HUES6 (cell line): Measurements from ENCODE around the gene DCAF5.
"Not testable (repeated sequence)": the region's sequence is repeated elsewhere in the genome, so short reads cannot be mapped to it uniquely, and the experiment has no call there.

Experiments
- H3K27ac ChIP-seq: 2 replicates; pipeline ENCODE4 v1.7.0; 2013; ENCODE audit warnings: low read depth, mild to moderate bottlenecking, low read length, inconsistent platforms
- H3K27me3 ChIP-seq: 2 replicates; pipeline ENCODE4 v1.6.1; 2013; ENCODE audit warnings: low read length; ENCODE audit not compliant: control insufficient read depth, insufficient read depth
- H3K36me3 ChIP-seq: 2 replicates; pipeline ENCODE4 v1.6.1; 2013; ENCODE audit warnings: low read length; ENCODE audit not compliant: control insufficient read depth, insufficient read depth
- H3K4me1 ChIP-seq: 2 replicates; pipeline ENCODE4 v1.6.1; 2013; ENCODE audit warnings: low read length; ENCODE audit not compliant: control insufficient read depth, insufficient read depth
- H3K4me3 ChIP-seq: 2 replicates; pipeline ENCODE4 v1.5.1; 2013; ENCODE audit warnings: low read depth, low read length
- H3K9ac ChIP-seq: one replicate; pipeline ENCODE4 v1.6.1; 2013; ENCODE audit warnings: mild to moderate bottlenecking, low read length
- H3K9me3 ChIP-seq: 2 replicates; pipeline ENCODE4 v1.6.1; 2013; ENCODE audit warnings: low read depth, low read length; ENCODE audit not compliant: control insufficient read depth, insufficient read depth

The DCAF5 gene

DNA sequence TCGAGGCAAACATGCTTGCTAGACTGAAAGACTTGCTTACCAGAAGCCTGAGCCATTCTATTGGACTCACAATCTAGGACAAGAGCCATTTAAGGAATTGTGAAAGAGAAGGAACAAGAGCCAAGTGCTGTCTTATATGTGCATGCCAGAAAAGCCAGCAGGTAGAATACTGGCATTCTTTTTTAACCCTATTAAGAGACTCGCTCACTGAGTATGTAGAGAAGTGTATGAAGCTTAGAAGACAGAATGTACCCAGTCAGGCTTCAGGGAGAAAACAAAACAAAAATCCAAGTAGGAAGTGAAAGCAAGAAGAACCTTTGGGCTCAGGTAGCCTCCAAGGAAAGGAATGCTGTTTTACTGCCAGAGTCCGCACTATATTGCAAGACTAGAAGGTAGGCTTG is 65.9 kb downstream of the DCAF5 start:
- Histone ChIP-seq H3K9me3 (no peaks in the 10 kb centered on the region), H3K27me3 (no peaks in the 10 kb centered on the region), H3K36me3 (peaks cover 25% of the 10 kb centered on the region), H3K4me3 (no peak overlapping the region), H3K27ac (no peak overlapping the region), H3K9ac (no peak overlapping the region), H3K4me1 (peaks cover 9% of the 10 kb centered on the region; the same call in 1 of the 2 replicates)

DNA sequence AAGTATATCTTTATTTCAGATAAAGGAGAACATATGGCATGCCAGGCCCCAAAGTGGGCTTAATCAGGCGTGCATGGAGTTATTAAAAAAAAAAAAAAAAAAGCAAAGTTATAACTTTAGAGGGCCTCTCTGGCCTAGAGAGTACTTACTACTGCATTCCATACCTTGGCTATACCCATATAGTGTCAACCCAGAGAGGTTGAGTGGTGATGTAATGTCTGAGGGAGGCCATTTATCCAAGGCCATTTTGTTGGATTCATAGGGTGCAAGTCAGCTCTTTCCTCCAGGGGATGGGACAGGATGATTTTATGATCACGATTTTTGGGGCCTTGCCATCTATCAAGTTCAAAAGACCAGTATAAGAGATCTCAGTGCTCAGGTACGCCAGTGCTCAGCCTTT is 66.4 kb downstream of the DCAF5 start:
- no peak overlapping the region for H3K27ac ChIP-seq
- H3K36me3 ChIP-seq, result peaks cover 25% of the 10 kb centered on the region
- peaks cover 9% of the 10 kb centered on the region; the same call in 1 of the 2 replicates for H3K4me1 ChIP-seq
- H3K9ac ChIP-seq, result no peak overlapping the region
- H3K9me3 ChIP-seq, result no peaks in the 10 kb centered on the region
- H3K4me3 ChIP-seq, result no peak overlapping the region
- no peaks in the 10 kb centered on the region for H3K27me3 ChIP-seq

DNA sequence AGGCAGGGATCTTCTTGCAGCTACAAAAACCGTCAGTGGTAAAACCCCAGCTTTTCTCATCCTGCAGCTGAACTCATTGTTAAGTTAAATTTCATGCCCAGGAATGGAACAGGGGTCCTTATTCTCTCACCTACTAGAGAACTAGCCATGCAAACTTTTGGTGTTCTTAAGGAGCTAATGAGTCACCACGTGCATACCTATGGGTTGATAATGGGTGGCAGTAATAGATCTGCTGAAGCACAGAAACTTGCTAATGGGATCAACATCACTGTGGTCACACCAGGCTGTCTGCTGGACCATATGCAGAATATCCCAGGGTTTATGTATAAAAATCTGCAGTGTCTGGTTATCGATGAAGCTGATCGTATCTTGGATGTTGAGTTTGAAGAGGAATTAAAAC is 68.9 kb downstream of the DCAF5 start:
- no peak overlapping the region for H3K9ac ChIP-seq
- no peaks in the 10 kb centered on the region for H3K9me3 ChIP-seq
- H3K4me1 ChIP-seq, result peaks cover 17% of the 10 kb centered on the region; the same call in 1 of the 2 replicates
- no peaks in the 10 kb centered on the region for H3K27me3 ChIP-seq
- peaks cover 18% of the 10 kb centered on the region; the same call in 1 of the 2 replicates for H3K36me3 ChIP-seq
- H3K27ac ChIP-seq, result no peak overlapping the region
- no peak overlapping the region for H3K4me3 ChIP-seq

DNA sequence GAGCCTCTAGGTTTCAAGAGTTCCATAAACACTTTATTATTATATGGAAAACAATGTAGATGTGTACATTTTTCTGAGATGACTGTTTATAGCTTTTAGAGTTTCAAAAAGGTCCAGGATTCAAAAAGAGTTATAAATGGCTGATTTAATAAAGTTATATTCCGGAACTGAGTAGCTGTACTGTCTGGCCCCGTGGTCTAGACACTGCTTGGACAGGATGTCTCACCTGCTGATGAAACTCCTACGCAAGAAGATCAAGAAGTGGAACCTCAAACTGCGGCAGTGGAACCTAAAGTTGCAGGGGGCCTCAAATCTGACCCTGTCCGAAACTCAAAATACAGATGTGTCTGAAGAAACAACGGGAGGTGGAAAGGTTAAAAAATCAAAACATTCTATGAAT is 69.7 kb downstream of the DCAF5 start:
- Histone ChIP-seq H3K36me3 (peaks cover 18% of the 10 kb centered on the region; the same call in 1 of the 2 replicates), H3K4me1 (peaks cover 17% of the 10 kb centered on the region; the same call in 1 of the 2 replicates), H3K9me3 (no peaks in the 10 kb centered on the region), H3K9ac (no peak overlapping the region), H3K27me3 (no peaks in the 10 kb centered on the region), H3K4me3 (no peak overlapping the region), H3K27ac (no peak overlapping the region)

DNA sequence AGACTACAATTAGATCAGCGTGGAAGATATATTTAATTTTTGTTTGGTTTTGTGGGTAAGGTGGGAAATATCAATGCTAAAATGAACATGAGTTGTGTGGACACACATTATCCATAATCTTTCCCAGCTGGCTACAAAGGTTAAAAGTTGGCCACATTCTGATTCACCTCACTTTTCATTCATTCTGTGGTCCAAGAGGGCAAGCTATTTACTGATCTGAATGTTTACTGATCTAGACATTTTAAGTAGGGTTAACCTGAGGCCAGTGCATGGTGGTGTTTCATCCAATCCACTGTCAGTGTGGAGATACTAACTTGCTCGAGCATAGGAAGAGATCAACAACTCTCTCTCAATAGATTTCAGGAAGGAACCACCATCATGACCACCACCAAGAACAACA is 71.6 kb downstream of the DCAF5 start:
- Histone ChIP-seq H3K27me3 (no peaks in the 10 kb centered on the region), H3K36me3 (peaks cover 22% of the 10 kb centered on the region; the same call in 1 of the 2 replicates), H3K9ac (no peak overlapping the region), H3K4me1 (peaks cover 17% of the 10 kb centered on the region; the same call in 1 of the 2 replicates), H3K4me3 (no peak overlapping the region), H3K27ac (no peak overlapping the region), H3K9me3 (no peaks in the 10 kb centered on the region)

DNA sequence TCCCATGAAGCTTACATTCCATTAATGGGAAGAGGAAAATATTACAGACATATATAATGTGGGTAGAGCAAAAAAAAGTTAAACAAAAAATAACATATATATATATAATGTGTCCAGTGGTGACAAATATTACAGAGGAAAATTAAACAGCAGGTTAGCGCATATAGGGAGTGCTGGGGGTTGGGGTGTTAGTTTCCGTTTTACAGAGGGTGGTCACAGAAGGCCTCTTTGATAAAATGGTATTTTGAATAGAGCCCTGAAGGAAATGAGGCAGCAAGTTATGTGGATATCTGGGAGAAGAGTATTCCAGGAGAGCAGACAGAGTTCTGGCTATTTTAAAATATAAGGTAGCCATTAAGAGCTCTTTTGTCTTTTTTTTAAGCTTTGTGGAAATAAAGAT is 73.2 kb downstream of the DCAF5 start:
- no peaks in the 10 kb centered on the region for H3K27me3 ChIP-seq
- no peak overlapping the region for H3K9ac ChIP-seq
- H3K36me3 ChIP-seq, result peaks cover 24% of the 10 kb centered on the region
- no peaks in the 10 kb centered on the region for H3K9me3 ChIP-seq
- no peak overlapping the region for H3K4me3 ChIP-seq
- H3K27ac ChIP-seq, result no peak overlapping the region
- H3K4me1 ChIP-seq, result peaks cover 17% of the 10 kb centered on the region; the same call in 1 of the 2 replicates

DNA sequence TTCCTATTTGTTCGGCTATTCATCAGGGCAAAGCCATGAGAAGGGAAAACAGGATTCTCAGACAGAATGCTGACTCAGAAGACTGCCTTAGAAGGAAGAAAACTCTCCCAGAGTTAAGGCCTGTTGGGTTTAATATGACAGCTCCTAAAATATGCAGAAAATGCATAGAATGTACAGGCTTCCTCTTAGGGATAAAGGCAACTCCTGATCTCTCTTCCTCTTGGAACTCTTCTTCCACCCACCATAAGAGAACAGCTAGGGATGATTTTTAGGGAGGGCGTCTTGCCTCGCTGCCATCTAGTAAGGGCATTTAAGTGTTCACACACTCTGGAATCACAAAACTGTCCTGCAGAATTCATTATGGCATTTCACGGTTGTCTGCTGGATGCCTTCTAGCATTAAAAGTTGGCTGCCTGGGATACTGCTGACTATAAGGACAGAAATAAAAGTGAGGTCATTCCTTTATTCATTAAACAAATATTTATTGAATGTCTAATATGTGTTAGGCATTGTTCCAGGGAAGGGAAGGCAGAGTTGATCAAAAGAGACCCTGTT is 73.7 kb downstream of the DCAF5 start:
- H3K9ac ChIP-seq, result no peak overlapping the region

DNA sequence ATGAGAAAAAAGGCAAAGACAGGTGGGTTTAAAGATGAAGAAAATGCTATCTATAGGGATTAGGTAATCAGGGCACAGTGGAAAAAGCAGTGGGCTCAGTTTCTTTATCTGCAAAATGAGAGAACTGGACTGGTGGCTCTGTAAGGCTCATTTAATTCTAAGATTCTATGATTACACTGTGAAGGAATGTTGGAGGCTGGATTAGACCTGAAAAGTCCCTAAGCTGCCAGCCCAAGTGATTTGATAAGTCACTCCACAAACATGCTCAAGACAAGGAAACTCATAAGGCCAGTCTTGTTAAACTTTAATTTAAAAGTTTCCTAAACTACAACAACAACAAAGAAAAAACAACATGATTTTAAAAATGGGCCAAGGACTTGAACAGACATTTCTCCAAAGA is 75.1 kb downstream of the DCAF5 start:
- H3K9me3 ChIP-seq, result no peaks in the 10 kb centered on the region
- H3K4me3 ChIP-seq, result no peak overlapping the region
- peaks cover 31% of the 10 kb centered on the region for H3K36me3 ChIP-seq
- H3K4me1 ChIP-seq, result peaks cover 8% of the 10 kb centered on the region; the same call in 1 of the 2 replicates
- no peak overlapping the region for H3K27ac ChIP-seq
- H3K27me3 ChIP-seq, result no peaks in the 10 kb centered on the region
- no peak overlapping the region for H3K9ac ChIP-seq

More for the DNA sequence above, 73.7 kb downstream of the DCAF5 start:
- H3K4me1 ChIP-seq, result peaks cover 14% of the 10 kb centered on the region; the same call in 1 of the 2 replicates
- H3K9me3 ChIP-seq, result no peaks in the 10 kb centered on the region
- H3K27me3 ChIP-seq, result no peaks in the 10 kb centered on the region
- peaks cover 25% of the 10 kb centered on the region for H3K36me3 ChIP-seq
- H3K27ac ChIP-seq, result no peak overlapping the region
- H3K4me3 ChIP-seq, result no peak overlapping the region

DNA sequence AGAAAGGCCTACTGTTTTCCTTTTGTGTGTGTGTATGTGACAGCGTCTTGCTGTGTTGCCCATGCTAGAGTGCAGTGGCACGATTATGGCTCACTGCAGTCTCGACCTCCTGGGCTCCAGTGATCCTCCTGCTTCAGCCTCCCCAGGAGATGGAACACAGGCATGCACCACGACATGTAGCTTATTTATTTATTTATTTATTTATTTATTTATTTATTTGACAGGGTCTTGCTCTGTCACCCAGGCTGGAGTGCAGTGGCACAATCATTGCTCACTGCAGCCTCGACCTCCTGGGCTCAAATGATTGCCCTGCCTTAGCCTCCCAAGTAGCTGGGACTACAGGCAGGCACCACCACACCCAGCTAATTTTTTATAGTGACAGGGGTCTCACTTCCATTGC is 75.7 kb downstream of the DCAF5 start:
- not testable (repeated sequence) for H3K27ac ChIP-seq, H3K4me1 ChIP-seq, H3K27me3 ChIP-seq, H3K4me3 ChIP-seq, H3K9me3 ChIP-seq, H3K9ac ChIP-seq
- peaks cover 32% of the 10 kb centered on the region for H3K36me3 ChIP-seq

DNA sequence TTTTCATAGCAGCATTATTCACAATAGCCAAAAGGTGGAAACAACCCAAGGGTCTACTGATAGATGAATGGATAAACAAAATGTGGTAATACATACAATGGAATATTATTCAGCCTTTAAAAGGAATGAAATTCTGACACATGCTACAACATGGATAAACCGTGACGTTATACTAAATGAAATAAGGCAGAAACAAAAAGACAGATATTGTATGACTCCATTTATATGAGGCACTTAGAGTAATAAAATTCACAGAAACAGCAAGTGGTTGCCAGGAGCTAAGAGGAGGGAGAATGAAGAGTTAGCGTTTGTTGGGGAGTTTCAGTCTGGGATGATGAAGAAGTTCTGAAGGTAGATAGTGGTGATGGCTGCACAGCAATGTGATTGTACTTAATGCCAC is 76.6 kb downstream of the DCAF5 start:
- H3K27ac ChIP-seq, result no peak overlapping the region
- no peaks in the 10 kb centered on the region for H3K9me3 ChIP-seq
- H3K36me3 ChIP-seq, result peaks cover 27% of the 10 kb centered on the region
- no peaks in the 10 kb centered on the region for H3K27me3 ChIP-seq
- H3K4me1 ChIP-seq, result peaks cover 8% of the 10 kb centered on the region; the same call in 1 of the 2 replicates
- H3K9ac ChIP-seq, result no peak overlapping the region
- no peak overlapping the region for H3K4me3 ChIP-seq

DNA sequence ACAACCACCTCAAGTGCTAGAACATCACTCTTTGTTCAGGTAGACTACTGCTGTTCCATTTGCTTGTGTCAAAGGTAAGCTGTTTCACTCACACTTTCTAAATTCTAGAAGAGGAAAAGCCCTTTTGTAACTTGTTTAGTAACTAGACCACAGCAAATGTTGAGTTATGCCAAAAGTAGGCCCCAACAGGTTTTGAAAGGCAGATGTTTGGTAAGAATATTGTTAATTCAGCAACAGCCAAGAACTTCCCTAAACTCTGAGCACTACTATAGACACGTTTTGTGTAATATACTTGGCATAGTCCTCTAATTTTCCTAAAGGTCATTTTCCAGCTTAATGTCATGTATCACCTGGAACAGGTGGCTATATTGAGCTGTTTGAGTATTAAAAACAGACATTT is 79.0 kb downstream of the DCAF5 start:
- Histone ChIP-seq H3K36me3 (peaks cover 24% of the 10 kb centered on the region), H3K4me1 (no peaks in the 10 kb centered on the region; the same call in 1 of the 2 replicates), H3K27ac (peak overlapping the region; percentile 19; the same call in 1 of the 2 replicates), H3K9ac (no peak overlapping the region), H3K27me3 (no peaks in the 10 kb centered on the region), H3K4me3 (no peak overlapping the region), H3K9me3 (no peaks in the 10 kb centered on the region)
